Osteocyte (in vitro differentiated cells): ENCODE results near the gene FAM78B. TPM values are rescaled to one million over a fixed set of nuclear protein-coding genes. Genes with fewer than 3 reads are reported as not detected.

Experiments
- DNase-seq: peaks from one replicate; pipeline ENCODE4 v3.0.0; 2021; ENCODE audit warnings: mixed read lengths; ENCODE audit not compliant: unreplicated experiment; ENCODE audit errors: extremely low spot score
- H3K27ac Mint-ChIP-seq: one replicate; pipeline ENCODE4 v1.8.0; 2021; ENCODE audit warnings: mild to moderate bottlenecking, mixed read lengths; ENCODE audit not compliant: unreplicated experiment
- H3K27me3 Mint-ChIP-seq: one replicate; pipeline ENCODE4 v1.8.0; 2021; ENCODE audit warnings: mixed read lengths; ENCODE audit not compliant: unreplicated experiment
- H3K36me3 Mint-ChIP-seq: one replicate; pipeline ENCODE4 v1.8.0; 2021; ENCODE audit warnings: mixed read lengths; ENCODE audit not compliant: unreplicated experiment
- H3K4me1 Mint-ChIP-seq: one replicate; pipeline ENCODE4 v1.8.0; 2021; ENCODE audit warnings: mixed read lengths; ENCODE audit not compliant: unreplicated experiment
- H3K4me3 Mint-ChIP-seq: one replicate; pipeline ENCODE4 v1.8.0; 2021; ENCODE audit warnings: mild to moderate bottlenecking, moderate library complexity, mixed read lengths; ENCODE audit not compliant: unreplicated experiment
- H3K9me3 Mint-ChIP-seq: one replicate; pipeline ENCODE4 v1.8.0; 2021; ENCODE audit warnings: mixed read lengths; ENCODE audit not compliant: unreplicated experiment
- CTCF ChIP-seq: fragments of 200-600 bp; sonication (generic); IDR thresholded peaks from 2 replicates; pipeline ENCODE4 v1.5.0; 2021; ENCODE audit warnings: antibody characterized with exemption, mild to moderate bottlenecking, moderate library complexity
- total RNA-seq: library from RNA; stranded (reverse); gene quantifications from 2 replicates; pipeline ENCODE4 v1.2.1, GENCODE V29; 2021

The FAM78B gene
- total RNA-seq, 1 donor from 2014 or later: 0.51 TPM

GRCh38 chr1:166172106-166172505, 5.3 kb upstream of the FAM78B start:
- Mint-ChIP-seq H3K27me3 (peaks cover 17% of the 10 kb centered on the region), H3K4me3 (no peak overlapping the region), H3K9me3 (no peaks in the 10 kb centered on the region), H3K27ac (no peak overlapping the region), H3K4me1 (no peaks in the 10 kb centered on the region), H3K36me3 (no peaks in the 10 kb centered on the region)
- no peak for TF ChIP-seq CTCF
- no peak for DNase-seq

- no peak for TF ChIP-seq CTCF
- Mint-ChIP-seq H3K36me3 (no peaks in the 10 kb centered on the region), H3K4me3 (no peak overlapping the region), H3K9me3 (no peaks in the 10 kb centered on the region), H3K27ac (no peak overlapping the region), H3K27me3 (peaks cover 17% of the 10 kb centered on the region), H3K4me1 (peaks cover 2% of the 10 kb centered on the region)
- DNase-seq: no peak
These were observed 3.9 kb upstream of the FAM78B start for GRCh38 chr1:166170726-166171125.

- TF ChIP-seq CTCF: no peak
- Mint-ChIP-seq H3K4me1 (peaks cover 9% of the 10 kb centered on the region), H3K4me3 (no peak overlapping the region), H3K27ac (no peak overlapping the region), H3K9me3 (no peaks in the 10 kb centered on the region), H3K27me3 (peaks cover 23% of the 10 kb centered on the region), H3K36me3 (no peaks in the 10 kb centered on the region)
- no peak for DNase-seq
These were observed 3.3 kb upstream of the FAM78B start for GRCh38 chr1:166170075-166170474.

GRCh38 chr1:166169182-166169581, 2.4 kb upstream of the FAM78B start:
- TF ChIP-seq CTCF: no peak
- Mint-ChIP-seq H3K9me3 (no peaks in the 10 kb centered on the region), H3K27me3 (peaks cover 32% of the 10 kb centered on the region), H3K4me1 (peaks cover 12% of the 10 kb centered on the region), H3K27ac (no peak overlapping the region), H3K36me3 (no peaks in the 10 kb centered on the region), H3K4me3 (no peak overlapping the region)
- no peak for DNase-seq

GRCh38 chr1:166167572-166167925, 748 bp upstream of the FAM78B start:
- Mint-ChIP-seq H3K9me3 (no peaks in the 10 kb centered on the region), H3K36me3 (no peaks in the 10 kb centered on the region), H3K4me1 (peaks cover 12% of the 10 kb centered on the region), H3K27me3 (peaks cover 49% of the 10 kb centered on the region), H3K27ac (no peak overlapping the region), H3K4me3 (peak overlapping the region; percentile 63)
- no peak for TF ChIP-seq CTCF
- DNase-seq: no peak
